ENCODE results near the gene KIF20B.
"Not testable (repeated sequence)": the region's sequence is repeated elsewhere in the genome, so short reads cannot be mapped to it uniquely, and the experiment has no call there.

KIF20B gene

DNA sequence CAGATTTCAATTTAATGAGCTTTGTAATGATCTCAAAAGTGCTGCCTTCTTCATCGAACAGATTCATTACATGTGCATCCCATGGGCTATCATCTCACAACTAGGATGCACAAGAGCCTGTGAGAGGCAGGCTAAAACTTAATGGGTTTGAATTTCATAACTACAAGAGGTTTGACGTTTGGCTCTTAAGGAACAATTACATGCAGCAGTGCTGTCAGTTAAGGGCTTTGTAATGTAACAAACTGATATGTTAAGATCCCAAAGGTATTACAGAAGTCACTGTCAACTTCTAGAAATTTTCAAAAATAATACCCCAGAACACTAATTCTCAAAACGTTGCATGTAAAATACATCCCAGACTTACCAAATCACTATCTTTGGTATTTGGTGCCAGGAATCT is 33.2 kb downstream of the KIF20B start:
- no peaks in the 10 kb centered on the region for H3K9me3 Mint-ChIP-seq
- no peak overlapping the region for H3K27ac Mint-ChIP-seq
- no peak overlapping the region for H3K4me3 Mint-ChIP-seq
- H3K27me3 Mint-ChIP-seq = no peaks in the 10 kb centered on the region
- peaks cover 26% of the 10 kb centered on the region for H3K36me3 Mint-ChIP-seq
- peaks cover 4% of the 10 kb centered on the region for H3K4me1 Mint-ChIP-seq

DNA sequence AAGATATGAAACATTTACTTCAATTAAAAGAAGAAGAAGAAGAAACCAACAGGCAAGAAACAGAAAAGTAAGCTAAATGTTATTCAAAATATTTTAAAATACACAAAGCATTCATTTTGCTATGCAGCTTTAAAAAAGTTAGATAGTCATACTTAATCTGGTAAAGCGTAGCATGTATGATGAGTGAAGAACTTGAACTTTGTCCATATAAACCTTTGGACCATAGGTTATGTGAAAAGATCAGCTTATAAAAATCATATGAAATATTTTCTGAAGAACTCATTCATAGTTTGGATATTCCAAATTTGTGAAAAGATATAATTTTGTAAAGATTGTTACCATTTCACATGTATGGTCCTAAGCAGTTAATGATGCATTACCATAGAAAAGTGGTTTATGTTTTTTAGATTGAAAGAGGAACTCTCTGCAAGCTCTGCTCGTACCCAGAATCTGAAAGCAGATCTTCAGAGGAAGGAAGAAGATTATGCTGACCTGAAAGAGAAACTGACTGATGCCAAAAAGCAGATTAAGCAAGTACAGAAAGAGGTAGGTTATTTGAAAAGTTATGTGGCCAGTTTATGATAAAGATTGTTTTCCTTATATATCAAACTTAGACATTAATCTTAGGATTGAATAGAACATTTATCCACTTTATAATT is 37.3 kb downstream of the KIF20B start:
- Mint-ChIP-seq H3K4me3 (no peak overlapping the region), H3K27ac (no peak overlapping the region), H3K27me3 (no peaks in the 10 kb centered on the region), H3K9me3 (no peaks in the 10 kb centered on the region), H3K36me3 (peaks cover 24% of the 10 kb centered on the region), H3K4me1 (peaks cover 4% of the 10 kb centered on the region)

DNA sequence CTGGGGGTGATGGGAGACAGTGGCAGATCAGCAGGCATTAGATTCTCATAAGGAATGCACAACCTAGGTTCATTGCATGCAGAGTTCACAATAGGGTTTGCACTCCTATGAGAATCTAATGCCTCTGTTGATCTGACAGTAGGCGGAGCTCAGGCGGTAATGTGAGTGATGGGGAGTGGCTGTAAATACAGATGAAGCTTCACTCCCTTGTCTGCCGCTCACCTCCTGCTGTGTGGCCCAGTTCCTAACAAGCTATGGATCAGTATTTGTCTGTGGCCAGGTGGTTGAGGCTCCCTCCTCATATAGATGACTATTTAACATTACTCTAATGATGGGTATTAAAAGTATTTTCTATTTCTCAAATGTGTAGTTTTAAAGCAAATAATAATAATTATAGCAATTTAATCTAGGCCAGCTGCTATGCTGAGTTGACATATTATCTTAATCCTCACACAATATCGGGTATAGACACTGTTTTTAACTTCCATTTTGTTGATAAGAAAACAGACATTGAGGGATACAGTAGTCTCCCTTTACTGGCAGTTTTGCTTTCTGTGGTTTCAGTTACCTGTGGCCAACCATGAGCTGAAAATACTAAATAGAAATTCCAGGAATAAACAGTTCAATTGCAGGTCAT is 39.9 kb downstream of the KIF20B start:
- Mint-ChIP-seq H3K27ac (no peak overlapping the region), H3K36me3 (peaks cover 28% of the 10 kb centered on the region), H3K4me1 (peaks cover 4% of the 10 kb centered on the region), H3K27me3 (no peaks in the 10 kb centered on the region), H3K4me3 (no peak overlapping the region), H3K9me3 (no peaks in the 10 kb centered on the region)

DNA sequence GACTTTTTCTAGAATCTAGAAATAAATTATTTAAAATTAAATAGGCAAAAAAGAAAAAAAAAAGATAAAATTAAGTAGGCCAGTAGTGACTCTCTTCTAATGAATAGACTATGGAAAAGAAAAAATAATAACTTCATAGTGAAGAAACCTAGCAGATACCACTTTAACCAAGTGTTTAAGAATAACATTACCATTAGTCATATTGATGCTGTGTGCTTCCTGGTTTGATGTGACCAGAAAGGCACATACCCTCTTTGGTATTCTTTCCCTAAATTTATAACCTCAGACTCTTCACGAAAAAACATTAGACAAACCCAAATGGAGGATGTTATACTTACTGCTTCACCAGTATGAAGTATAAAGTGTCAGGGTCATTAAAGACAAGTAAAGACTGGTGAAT is 42.6 kb downstream of the KIF20B start:
- Mint-ChIP-seq H3K4me3 (no peak overlapping the region), H3K27ac (no peak overlapping the region), H3K4me1 (no peaks in the 10 kb centered on the region), H3K36me3 (peaks cover 18% of the 10 kb centered on the region), H3K27me3 (no peaks in the 10 kb centered on the region), H3K9me3 (no peaks in the 10 kb centered on the region)

DNA sequence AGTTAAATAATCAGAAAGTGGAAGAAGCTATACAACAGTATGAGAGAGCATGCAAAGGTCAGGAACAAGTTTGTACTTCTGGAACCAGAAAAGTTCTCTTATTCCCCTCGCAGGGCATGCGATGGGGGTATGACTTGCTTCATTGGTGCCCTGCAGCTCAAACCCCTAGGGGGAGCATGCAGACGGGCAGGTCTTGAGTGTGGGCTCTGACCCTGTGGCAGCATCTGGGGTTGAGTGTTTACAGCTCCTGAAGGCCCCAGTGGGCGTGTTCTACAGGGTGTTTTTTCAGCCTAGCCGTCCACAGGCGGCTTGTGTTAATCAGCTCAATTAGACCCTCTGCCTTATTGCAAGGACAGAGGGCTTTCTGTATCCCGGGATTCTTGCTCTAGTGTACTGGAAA is 44.5 kb downstream of the KIF20B start:
- no peaks in the 10 kb centered on the region for H3K4me1 Mint-ChIP-seq
- no peaks in the 10 kb centered on the region for H3K27me3 Mint-ChIP-seq
- H3K9me3 Mint-ChIP-seq = no peaks in the 10 kb centered on the region
- peaks cover 20% of the 10 kb centered on the region for H3K36me3 Mint-ChIP-seq
- H3K27ac Mint-ChIP-seq = no peak overlapping the region
- no peak overlapping the region for H3K4me3 Mint-ChIP-seq

DNA sequence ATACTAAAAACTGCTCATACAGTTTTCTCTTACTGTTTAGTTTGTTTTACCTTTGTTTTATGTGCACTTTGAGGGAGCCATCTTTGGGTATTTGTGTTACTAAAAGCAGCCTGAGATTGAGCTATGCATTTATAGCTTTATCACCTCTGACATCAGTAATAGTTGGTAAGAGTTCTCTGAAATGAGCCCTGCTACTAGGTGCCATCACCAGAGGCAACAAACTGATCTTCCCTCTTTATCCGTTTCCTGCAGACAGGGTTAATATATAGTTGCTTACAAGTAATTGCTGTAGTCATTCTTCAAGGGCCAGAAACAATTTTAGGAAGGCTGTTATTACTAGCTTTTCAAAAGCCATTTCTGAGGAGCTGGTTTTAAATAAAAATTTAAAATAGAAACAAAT is 49.1 kb downstream of the KIF20B start:
- Mint-ChIP-seq H3K27me3 (no peaks in the 10 kb centered on the region), H3K4me1 (no peaks in the 10 kb centered on the region), H3K9me3 (no peaks in the 10 kb centered on the region), H3K27ac (no peak overlapping the region), H3K36me3 (peaks cover 14% of the 10 kb centered on the region), H3K4me3 (no peak overlapping the region)

DNA sequence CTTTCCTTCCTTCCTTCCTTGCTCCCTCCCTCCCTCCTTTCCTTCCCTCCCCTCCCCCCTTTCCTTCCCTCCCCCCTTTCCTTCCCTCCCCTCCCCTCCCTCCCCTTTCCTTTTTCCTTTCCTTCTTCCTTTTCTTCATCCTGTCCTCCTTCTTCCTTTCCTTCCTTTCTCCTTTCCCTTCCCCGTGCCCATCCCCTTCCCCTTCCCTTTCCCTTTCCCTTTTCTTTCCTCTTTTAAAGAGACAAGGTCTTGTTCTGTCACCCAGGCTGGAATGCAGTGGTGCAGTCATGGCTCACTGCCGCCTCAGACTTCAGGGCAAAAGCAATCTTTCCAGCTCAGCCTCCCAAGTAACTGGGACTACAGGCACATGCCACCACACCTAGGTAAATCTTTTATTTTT is 54.0 kb downstream of the KIF20B start:
- Mint-ChIP-seq H3K4me3 (no peak overlapping the region), H3K27me3 (no peaks in the 10 kb centered on the region), H3K27ac (no peak overlapping the region), H3K36me3 (peaks cover 10% of the 10 kb centered on the region), H3K9me3 (no peaks in the 10 kb centered on the region), H3K4me1 (no peaks in the 10 kb centered on the region)

DNA sequence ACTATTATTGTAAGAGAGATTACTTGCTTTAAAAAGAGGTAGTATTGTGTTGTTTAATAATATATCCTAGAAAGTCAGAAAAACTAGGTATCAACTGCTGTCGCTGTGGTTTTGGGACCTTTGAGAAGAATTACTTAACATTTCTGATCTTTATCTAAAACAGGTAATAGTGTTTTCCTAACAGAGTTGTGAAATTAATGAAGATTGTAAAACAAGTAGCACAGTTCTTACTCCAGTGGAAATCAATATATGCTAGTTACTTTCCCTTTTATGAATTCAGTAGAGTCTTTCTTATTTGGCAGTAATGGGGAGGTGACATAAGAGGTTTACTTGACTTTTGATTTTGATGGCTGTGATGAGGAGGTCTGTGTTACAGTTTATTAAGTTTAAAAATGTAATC is 58.1 kb downstream of the KIF20B start:
- Mint-ChIP-seq H3K36me3 (peaks cover 25% of the 10 kb centered on the region), H3K27me3 (no peaks in the 10 kb centered on the region), H3K27ac (no peak overlapping the region), H3K4me1 (no peaks in the 10 kb centered on the region), H3K9me3 (peaks cover 5% of the 10 kb centered on the region), H3K4me3 (no peak overlapping the region)

DNA sequence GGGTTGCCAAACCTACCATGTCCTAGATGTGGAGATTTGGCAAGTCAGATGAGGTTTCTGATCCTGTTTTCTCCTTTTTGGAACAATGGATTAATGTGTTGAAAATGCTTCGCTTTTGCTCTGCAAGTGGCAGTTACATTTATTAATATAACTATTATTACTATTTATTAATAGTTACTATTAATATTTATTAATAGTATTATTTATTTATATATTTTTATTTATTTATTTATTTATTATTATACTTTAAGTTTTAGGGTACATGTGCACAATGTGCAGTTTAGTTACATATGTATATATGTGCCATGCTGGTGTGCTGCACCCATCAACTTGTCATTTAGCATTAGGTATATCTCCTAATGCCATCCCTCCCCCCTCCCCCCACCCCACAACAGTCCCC is 62.3 kb downstream of the KIF20B start:
- H3K9me3 Mint-ChIP-seq, H3K4me3 Mint-ChIP-seq, H3K27ac Mint-ChIP-seq, H3K4me1 Mint-ChIP-seq, H3K27me3 Mint-ChIP-seq: not testable (repeated sequence)
- H3K36me3 Mint-ChIP-seq = peaks cover 34% of the 10 kb centered on the region

DNA sequence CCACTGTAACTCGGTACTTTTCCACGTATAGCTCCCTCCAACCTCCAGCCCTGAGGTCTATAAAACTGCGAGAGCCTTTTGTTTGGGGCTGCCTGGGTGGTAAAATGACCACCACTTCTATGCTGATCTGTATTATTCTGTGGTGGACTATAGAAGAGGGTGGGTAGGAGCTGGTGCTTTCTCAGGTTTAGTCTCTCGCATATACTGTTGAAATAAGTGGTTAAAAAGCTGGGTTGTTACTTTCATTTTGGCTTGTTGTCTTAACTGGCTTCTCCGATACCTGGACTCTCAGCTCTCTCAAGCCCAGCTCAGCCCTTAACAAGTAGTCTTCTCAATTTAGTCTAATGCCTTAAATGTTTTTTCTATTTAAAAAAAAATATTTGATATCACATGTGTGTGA is 70.3 kb downstream of the KIF20B start:
- no peaks in the 10 kb centered on the region for H3K4me1 Mint-ChIP-seq
- H3K9me3 Mint-ChIP-seq = no peaks in the 10 kb centered on the region
- H3K36me3 Mint-ChIP-seq = peaks cover 39% of the 10 kb centered on the region
- no peaks in the 10 kb centered on the region for H3K27me3 Mint-ChIP-seq
- no peak overlapping the region for H3K27ac Mint-ChIP-seq
- H3K4me3 Mint-ChIP-seq = no peak overlapping the region

DNA sequence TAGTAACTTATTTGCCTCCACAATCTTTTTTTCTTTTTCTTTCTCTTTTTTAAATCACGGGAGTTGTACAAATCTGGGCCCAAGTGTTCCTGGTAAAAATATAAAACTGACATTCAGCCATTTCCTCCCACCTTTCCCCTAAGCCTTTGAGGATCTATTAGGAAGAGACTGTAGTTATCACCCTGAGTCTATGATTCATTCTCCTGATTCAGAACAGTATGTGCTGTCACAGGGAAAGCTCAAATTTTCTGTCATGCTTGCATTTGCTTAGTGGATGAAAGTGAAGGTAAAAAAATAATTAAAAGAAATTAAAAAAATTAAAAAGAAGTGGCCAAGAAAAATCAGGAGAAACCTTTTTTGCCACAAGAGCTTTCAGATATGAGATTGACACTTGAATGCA is 71.7 kb downstream of the KIF20B start:
- H3K9me3 Mint-ChIP-seq = no peaks in the 10 kb centered on the region
- no peaks in the 10 kb centered on the region for H3K27me3 Mint-ChIP-seq
- H3K36me3 Mint-ChIP-seq = peaks cover 38% of the 10 kb centered on the region
- H3K4me3 Mint-ChIP-seq = no peak overlapping the region
- no peak overlapping the region for H3K27ac Mint-ChIP-seq
- no peaks in the 10 kb centered on the region for H3K4me1 Mint-ChIP-seq

DNA sequence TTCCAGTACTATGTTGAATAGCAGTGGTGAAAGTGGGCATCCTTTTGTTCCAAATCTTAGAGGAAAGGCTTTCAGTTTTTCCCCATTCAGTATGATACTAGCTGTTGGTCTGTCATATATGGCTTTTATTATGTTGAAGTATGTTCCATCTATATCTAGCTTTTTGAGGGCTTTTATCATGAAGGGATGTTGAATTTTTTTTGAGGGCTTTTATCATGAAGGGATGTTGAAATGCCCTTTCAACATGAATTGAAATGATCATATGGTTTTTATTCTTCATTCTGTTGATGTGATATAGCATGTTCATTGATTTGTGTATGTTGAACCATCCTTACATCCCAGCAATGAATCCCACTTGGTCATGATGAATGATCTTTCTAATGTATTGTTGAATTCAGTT is 75.3 kb downstream of the KIF20B start:
- H3K36me3 Mint-ChIP-seq = peaks cover 25% of the 10 kb centered on the region
- no peak overlapping the region for H3K27ac Mint-ChIP-seq
- H3K4me1 Mint-ChIP-seq = no peaks in the 10 kb centered on the region
- H3K9me3 Mint-ChIP-seq = no peaks in the 10 kb centered on the region
- no peaks in the 10 kb centered on the region for H3K27me3 Mint-ChIP-seq
- H3K4me3 Mint-ChIP-seq = no peak overlapping the region

DNA sequence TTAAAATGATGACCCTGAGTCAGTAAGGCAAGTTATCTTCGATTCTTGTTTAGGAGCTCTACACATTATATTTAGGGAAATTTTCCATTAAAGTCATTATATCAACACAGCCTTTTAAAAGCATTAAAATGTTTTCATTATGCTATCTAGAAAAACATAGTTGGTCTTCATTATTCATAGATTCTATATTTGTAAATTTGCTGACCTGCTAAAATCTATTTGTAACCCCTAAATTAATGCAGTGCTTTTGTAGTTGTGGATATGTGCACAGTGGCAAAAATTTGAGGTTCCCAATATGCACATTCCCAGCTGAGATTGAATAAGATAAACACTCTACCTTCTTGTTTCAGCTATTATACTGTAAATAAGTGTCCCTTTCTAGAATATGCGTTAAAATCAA is 81.1 kb downstream of the KIF20B start:
- no peaks in the 10 kb centered on the region for H3K9me3 Mint-ChIP-seq
- H3K36me3 Mint-ChIP-seq = peaks cover 3% of the 10 kb centered on the region
- no peaks in the 10 kb centered on the region for H3K4me1 Mint-ChIP-seq
- H3K27ac Mint-ChIP-seq = no peak overlapping the region
- no peaks in the 10 kb centered on the region for H3K27me3 Mint-ChIP-seq
- no peak overlapping the region for H3K4me3 Mint-ChIP-seq

DNA sequence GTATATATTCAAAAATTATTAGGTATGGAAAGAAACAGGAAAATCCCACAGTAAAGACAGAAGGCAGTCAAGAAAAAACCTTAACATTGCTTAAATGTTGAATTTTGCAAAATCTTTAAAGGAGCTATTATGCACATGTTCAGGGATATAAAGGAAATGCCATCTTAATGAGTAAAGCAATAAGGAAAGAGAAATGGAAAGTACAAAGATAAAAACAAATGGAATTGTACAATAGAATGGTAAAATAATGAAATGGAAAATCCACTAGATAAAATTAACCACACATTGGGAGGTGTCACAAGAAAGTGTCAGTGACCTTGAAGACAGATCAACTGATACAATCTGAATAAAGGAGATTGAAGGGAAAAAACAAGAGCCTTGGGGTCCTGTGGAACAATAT is 82.0 kb downstream of the KIF20B start:
- Mint-ChIP-seq H3K9me3 (no peaks in the 10 kb centered on the region), H3K4me3 (no peak overlapping the region), H3K27ac (peak overlapping the region; percentile 25), H3K4me1 (no peaks in the 10 kb centered on the region), H3K36me3 (peaks cover 3% of the 10 kb centered on the region), H3K27me3 (peaks cover 2% of the 10 kb centered on the region)

DNA sequence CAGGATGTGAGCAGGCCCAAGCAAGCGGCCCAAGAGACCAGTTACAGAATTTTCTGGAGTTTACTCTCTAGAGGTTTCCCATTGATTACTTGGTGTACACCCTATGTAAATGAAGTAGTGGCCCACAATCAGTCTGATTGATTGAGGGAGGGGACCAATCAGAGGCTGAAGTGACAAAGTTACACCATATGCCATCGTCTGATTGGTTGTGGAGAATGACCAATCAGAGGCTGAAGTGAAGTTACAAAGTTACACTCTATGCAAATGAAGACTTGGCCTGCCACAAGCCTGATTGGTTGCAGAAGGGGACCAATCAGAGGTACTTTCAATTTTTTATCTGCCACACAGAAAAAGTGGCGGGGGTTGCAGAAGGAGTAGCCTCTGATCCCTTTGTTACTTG is 83.7 kb downstream of the KIF20B start:
- no peak overlapping the region for H3K27ac Mint-ChIP-seq
- no peak overlapping the region for H3K4me3 Mint-ChIP-seq

DNA sequence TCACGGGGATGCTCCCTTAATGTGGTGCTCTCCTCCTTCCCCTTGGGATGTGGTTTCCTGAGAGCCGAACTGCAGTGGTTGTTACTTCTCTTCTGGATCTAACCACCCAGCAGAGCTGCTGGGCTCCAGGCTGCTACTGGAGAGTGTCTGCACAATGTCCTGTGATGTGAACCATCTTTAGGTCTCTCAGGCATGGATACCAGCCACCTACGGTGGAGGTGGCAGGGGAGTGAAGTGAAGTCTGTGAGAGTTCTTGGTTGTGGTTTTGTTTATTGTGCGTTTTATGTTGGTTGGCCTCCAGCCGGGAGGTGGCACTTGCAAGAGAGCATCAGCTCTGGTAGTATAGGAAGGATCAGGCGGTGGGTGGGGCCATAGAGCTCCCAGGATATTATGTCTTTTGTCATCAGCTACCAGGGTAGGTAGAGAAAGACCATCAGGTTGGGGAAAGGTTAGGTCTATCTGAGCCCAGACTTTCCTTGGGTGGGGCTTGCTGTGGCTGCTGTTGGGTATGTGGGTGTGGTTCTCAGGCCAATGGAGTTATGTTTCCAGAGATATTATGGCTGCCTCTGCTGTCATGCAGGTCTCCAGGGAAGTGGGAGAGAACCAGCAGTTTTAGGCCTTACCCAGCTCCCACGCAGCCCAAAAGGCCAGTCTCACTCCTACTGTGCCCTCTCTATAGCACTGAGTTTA is 87.9 kb downstream of the KIF20B start:
- no peaks in the 10 kb centered on the region for H3K36me3 Mint-ChIP-seq
- H3K4me1 Mint-ChIP-seq = no peaks in the 10 kb centered on the region
- H3K9me3 Mint-ChIP-seq = no peaks in the 10 kb centered on the region
- no peak overlapping the region for H3K27ac Mint-ChIP-seq
- no peak overlapping the region for H3K4me3 Mint-ChIP-seq
- peaks cover 16% of the 10 kb centered on the region for H3K27me3 Mint-ChIP-seq

More for the DNA sequence above, 83.7 kb downstream of the KIF20B start:
- Mint-ChIP-seq H3K4me1 (no peaks in the 10 kb centered on the region), H3K27me3 (peaks cover 11% of the 10 kb centered on the region), H3K9me3 (no peaks in the 10 kb centered on the region), H3K36me3 (no peaks in the 10 kb centered on the region)
